ENCODE measurements around the gene LOXHD1.

The LOXHD1 gene

DNA sequence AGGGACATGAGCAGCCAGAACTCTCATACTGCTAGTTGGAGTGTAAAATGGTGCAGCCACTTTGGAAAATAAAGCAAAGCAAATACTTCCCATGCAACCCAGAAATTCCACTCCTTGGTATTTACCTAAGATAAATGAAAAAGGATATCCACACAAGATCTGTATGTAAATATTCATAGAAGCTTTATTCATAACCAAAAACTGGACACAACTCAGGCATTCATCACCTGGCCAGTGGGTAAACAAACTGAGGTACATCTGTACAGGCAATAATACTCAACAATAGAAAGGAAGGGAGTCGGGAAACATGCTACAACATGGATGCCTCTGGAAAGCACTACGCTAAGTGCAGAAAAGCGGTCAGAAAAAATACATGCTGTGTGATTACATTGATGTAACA lies 2.5 kb upstream of the LOXHD1 start:
- TF ChIP-seq GATA2 (IDR thresholded peaks at IDR 0.05; ENCODE audit: low read depth, low read length), result no peak
- no peak for TF ChIP-seq GATA3 (IDR thresholded peaks at IDR 0.05; ENCODE audit: low read depth, low read length)

DNA sequence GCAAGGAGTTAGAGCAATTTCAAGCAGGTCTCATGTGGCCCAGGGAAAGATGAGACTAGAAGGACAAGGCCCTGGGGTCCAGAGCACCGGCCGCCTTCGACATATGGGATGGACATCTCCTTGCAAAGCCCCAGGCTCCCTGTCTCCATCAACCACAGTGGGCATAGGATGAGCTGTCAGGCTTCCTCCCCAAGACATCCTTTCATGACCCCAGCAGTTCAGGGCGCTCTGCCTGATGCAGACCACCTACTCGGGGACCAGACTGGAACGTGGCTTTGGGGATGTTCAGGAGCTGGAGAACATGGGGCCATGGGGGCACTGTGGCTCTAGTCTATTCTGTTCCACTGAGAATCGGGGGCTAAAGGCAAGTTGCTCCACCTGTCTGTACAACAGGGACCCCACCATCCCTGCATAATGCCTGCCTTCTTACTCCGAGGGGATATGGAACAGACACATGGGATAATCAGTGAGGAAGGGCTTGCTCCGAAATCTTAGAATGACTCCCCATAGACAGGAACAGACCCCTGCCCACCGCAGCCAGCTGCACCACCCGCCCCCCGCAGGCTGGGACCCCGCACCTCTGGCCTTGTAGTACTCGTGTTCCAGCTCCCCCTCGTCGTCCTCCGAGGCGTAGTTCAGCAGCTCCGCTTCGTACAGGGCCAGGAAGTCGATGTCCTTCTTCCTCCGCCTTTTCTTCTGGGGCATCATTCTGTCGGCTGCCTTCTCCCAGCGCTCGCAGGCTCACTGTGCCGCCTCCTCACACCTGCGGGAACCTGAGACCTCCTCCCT lies 500 bp downstream of the LOXHD1 start:
- TF ChIP-seq GATA2 (IDR thresholded peaks at IDR 0.05; ENCODE audit: low read depth, low read length) (no peak), GATA3 (IDR thresholded peaks at IDR 0.05; ENCODE audit: low read depth, low read length) (no peak)

DNA sequence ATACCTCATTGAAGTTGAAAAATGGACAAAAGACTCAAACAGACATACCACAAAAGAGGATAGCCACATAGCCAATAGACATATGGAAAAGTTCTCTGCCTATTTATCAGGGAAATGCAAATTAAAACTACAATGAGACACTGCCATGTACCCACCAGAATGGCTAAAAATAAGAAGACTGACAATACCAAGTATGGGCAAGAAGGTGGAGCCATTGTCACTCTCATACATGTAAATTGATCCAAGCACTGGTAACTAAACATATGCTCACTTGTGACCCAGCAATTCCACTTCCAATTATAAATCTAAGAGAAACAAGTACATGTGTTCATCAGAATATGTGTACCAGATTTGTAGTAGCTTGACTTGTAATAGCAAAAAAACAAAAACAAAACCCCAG lies 4.6 kb downstream of the LOXHD1 start:
- TF ChIP-seq GATA3 (IDR thresholded peaks at IDR 0.05; ENCODE audit: low read depth, low read length) (no peak), GATA2 (IDR thresholded peaks at IDR 0.05; ENCODE audit: low read depth, low read length) (no peak)

DNA sequence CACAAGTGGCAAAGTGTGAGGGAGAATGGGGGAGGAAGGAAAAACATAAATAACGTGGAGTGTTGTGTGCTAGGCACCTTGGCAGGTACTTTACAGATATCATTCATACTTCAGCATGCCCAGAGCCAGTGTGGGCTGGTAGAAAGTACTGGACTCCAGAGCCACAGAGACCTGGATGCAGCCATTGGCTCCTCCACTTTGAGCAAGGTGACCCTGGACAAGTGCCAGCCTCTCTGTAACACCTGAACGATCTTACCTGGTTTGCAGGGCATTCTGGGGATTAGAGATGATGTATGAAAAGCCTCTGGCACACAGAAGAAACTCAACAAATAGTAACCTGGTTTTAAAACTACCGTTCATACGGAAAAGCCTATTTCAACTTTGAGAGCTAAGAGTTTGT lies 6.3 kb downstream of the LOXHD1 start:
- no peak for TF ChIP-seq GATA3 (IDR thresholded peaks at IDR 0.05; ENCODE audit: low read depth, low read length)
- no peak for TF ChIP-seq GATA2 (IDR thresholded peaks at IDR 0.05; ENCODE audit: low read depth, low read length)

DNA sequence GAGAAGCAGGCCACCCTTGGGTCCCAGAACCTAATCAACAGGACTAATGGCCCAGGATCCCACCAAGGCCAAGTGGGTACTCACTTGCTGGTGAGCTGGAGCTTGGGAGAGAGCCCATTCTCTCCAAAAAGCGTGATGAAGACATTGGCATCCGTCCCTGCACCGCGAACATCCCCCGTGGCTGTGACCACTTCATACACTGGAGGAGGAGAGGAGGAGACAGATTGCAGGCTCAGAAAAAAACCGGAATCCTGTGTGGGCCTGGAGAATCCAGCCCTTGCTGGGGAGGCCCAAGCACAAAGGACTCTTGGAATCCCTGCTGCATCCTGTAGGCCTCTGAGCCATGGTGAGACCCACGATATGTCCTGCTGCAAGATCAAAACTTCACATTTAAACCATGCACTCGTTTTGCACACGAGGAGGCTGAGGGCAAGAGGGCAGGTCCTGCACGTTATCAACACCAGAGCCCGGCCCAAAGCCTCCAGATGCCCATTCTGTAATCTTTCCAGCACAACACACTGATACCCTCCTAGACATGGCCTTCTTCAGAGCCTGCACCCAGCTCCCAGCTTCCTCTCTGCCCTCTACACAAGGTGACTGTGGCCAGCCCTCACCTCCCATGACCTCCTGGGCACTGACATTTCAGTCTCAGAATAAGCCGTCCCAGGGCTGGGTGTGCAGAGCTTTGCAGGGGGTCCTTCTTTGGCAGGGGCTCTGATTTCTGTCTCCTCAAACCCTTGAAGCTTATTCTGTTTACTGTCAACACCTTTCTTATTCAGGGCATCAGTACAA lies 7.8 kb downstream of the LOXHD1 start:
- TF ChIP-seq GATA3 (IDR thresholded peaks at IDR 0.05; ENCODE audit: low read depth, low read length) (no peak), GATA2 (IDR thresholded peaks at IDR 0.05; ENCODE audit: low read depth, low read length) (no peak)

DNA sequence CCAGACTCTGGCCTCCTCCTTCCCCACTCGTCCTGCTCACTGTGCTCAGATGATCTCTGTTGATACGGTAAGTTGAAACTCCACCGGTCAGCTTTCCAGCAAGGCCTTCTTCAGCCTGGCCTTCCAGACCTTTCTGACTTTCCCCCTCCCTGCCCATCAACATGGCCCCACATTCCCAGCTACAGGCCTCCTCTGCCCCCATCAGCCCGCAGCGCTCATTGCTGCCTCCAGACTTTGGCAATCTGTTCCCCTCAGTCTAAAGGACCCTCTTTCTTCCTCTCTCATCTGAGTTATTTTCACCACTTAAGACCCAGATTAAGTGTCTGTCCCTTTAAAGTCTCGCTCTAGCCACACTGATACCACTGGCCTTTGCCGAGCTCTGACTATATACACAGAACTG lies 10.6 kb downstream of the LOXHD1 start:
- TF ChIP-seq GATA3 (IDR thresholded peaks at IDR 0.05; ENCODE audit: low read depth, low read length) (no peak), GATA2 (IDR thresholded peaks at IDR 0.05; ENCODE audit: low read depth, low read length) (no peak)

DNA sequence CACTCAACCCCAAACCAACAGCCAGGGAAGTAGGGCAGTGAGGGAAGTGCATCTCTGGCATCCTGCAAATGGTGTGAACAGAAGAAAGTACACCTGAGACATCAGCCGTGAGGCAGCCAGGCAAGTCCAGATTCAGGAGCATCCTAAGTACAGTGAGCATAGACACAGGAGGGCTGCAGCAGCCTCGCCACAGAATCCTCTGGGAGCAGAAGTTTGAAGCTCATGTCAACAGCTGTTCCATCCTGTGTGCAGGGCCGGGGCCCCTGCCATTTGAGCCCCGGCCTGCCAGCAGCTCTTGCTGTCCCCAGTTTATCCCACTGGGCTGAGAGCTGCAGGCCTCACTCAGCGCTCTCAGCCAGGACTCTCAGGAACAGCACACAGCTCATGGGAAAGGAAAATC lies 14.5 kb downstream of the LOXHD1 start:
- no peak for TF ChIP-seq GATA3 (IDR thresholded peaks at IDR 0.05; ENCODE audit: low read depth, low read length)
- no peak for TF ChIP-seq GATA2 (IDR thresholded peaks at IDR 0.05; ENCODE audit: low read depth, low read length)

DNA sequence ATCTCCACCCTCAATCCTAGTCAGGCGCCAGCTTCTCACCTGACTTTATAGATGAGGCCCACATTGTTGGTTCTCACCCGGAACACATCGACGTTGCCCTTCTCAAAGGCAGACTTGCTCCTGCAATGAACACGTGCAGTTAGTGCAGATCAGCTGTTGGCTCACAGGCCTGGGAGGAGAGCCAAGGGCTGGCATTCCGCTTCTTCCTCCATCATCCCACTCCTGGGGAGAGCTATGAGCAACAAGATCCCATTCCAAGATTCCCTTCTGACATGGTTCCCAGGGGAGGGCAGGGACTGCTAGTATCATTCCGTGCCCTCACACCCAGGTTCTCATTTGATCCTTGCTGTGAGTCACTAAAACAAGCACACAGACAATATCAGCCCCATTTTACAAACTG lies 15.1 kb downstream of the LOXHD1 start:
- no peak for TF ChIP-seq GATA2 (IDR thresholded peaks at IDR 0.05; ENCODE audit: low read depth, low read length)
- no peak for TF ChIP-seq GATA3 (IDR thresholded peaks at IDR 0.05; ENCODE audit: low read depth, low read length)

DNA sequence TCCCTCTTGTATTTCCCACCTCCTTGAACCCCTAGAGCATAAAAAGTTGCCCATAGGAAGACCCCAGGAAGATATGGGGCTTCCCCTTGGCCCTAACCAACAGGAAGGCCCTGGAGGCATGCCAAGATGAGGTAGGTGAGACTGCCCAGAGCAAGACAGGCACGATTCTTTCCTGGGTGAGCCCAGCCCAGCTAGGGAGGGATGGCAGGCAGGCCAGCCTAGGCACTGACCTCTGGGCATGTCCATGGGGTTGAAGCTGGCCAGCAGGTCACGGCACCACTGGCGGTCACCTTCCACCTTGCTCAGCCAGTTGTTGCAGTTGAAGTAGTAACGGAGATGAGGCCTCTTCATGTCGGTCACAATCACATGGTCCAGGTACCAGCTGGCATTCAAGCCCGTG lies 17.6 kb downstream of the LOXHD1 start:
- TF ChIP-seq GATA2 (IDR thresholded peaks at IDR 0.05; ENCODE audit: low read depth, low read length) (no peak), GATA3 (IDR thresholded peaks at IDR 0.05; ENCODE audit: low read depth, low read length) (no peak)

DNA sequence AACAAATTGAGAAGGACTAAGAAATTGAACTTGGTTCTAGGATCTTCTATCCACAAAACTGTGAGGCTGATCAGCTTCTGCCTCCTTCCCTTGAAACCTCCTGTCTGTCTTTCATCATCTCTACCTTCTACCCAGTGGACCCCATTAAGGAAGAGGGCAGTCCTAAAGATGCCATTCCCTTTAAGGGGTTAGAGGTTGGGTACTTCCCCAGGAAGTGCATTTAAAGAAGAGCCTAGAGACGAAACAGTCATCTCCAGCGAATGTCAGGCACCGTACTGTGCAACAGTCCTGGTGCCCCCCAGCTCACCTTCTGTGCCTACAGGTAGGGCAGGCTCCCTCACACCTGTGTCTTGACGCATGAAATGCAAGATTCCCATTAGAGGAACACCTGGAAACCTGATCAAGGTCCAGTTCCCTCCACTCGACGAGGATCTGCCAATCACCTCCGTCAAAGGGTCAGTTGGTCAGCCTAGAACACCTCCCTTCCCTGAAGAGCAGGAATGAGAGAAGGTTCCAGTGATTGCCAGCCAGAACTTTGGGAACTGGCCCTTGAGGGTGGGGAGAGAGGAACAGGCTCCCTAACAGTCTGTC lies 20.9 kb downstream of the LOXHD1 start:
- TF ChIP-seq GATA2 (IDR thresholded peaks at IDR 0.05; ENCODE audit: low read depth, low read length) (no peak), GATA3 (IDR thresholded peaks at IDR 0.05; ENCODE audit: low read depth, low read length) (no peak)

DNA sequence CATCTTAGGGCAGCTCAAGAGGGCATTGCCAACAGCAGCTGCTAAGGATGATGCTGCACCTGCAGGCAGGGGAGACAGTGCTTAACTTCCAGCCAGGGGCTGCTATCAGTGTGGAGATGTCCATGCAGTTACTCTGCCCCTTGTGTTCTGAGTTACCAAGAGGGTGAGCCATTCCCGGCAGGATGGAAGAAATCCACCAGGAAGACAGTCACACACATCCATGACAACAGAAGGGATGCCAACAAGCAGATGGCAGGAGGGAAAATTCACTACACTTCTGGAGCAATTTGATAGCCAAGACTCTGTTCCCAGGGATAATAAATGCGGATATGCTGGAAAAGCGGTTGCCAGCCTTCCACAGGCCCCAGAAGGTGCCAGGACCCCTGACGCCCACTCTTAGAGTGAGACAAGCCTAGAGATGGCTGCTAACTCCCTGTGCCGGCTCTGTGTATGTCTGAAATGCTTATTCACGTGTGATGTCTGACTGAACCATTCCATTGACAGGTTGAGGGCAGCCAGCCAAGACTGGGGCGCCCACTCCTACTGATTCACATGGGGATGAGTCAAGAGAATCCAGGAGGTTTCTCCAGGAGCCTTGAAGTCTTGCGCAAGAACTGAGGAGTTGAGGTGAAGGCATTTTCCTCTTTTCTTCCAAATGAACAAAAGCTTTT lies 24.5 kb downstream of the LOXHD1 start:
- TF ChIP-seq GATA2 (IDR thresholded peaks at IDR 0.05; ENCODE audit: low read depth, low read length), result no peak
- no peak for TF ChIP-seq GATA3 (IDR thresholded peaks at IDR 0.05; ENCODE audit: low read depth, low read length)

DNA sequence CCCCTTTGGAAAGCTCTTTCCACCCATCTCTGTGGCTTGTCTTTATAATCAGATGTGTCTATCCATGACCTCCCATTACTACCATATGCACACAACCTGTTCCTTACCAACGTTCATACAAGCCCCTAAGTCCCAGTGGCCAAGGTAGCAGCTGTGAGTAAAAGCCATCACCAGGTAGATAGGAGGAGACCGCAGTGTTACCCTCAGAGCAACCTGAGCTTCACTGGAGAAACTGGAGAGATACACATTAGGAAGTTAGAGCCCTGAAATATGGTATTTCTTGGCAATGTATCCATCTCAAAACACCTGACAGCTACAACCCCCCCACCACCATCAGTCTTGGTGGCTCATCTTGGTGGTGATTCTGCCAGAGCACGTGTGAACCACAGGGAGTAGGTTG lies 26.0 kb downstream of the LOXHD1 start:
- TF ChIP-seq GATA2 (IDR thresholded peaks at IDR 0.05; ENCODE audit: low read depth, low read length), result no peak
- TF ChIP-seq GATA3 (IDR thresholded peaks at IDR 0.05; ENCODE audit: low read depth, low read length), result no peak

DNA sequence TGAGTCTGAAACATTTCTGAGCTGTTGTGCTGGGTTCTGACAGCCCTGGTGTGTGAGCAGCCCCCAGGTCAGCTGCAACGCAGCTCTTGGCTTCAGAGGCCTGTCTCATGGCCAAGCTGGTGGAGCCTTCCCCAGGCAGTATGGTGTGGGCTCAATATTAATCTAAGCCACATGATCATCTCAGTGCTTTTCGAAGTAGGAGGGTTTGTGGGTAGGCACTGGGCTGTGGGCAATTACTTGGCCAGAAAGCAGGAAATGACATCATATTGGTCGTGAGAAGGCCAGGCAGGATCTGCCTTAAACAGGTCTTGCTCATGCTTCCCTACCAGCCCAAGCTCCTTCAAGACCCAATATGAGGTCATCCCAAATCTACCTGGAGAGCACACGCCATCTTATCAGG lies 26.9 kb downstream of the LOXHD1 start:
- TF ChIP-seq GATA3 (IDR thresholded peaks at IDR 0.05; ENCODE audit: low read depth, low read length), result no peak
- no peak for TF ChIP-seq GATA2 (IDR thresholded peaks at IDR 0.05; ENCODE audit: low read depth, low read length)

DNA sequence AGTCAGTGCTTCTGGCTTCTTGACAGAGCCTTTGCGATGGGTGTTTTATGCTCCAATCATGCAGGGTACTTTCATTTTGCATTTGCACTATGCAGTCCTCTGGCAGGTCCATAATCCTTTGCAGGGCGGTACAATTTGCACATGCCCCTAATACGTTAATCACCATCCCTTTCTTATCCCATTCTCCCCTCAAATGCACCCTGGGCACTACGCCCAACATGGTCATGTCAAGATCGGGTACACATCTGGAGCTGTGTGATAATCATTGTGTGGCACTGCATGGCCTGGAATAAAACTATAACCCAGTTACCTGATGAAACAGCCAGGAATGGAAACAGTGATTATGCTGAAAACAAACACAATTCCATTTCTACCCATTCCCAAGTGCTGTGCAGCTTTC lies 27.7 kb downstream of the LOXHD1 start:
- TF ChIP-seq GATA2 (IDR thresholded peaks at IDR 0.05; ENCODE audit: low read depth, low read length) (0 out of 2 replicates have a peak, but pooled peaks have one; percentile 8), GATA3 (IDR thresholded peaks at IDR 0.05; ENCODE audit: low read depth, low read length) (no peak)

All from SH-SY5Y (cell line).